A549 (cell line): Measurements from ENCODE around the gene SERINC5.
"Not testable (repeated sequence)": the region's sequence is repeated elsewhere in the genome, so short reads cannot be mapped to it uniquely, and the experiment has no call there.

ENCODE experiments used
- EP300 ChIP-seq, 2 experiments: fragments of >200 bp; sonication (Bioruptor Twin); formaldehyde crosslinking; IDR thresholded peaks; 2 replicates in 1 of 2; 3 replicates in 1 of 2; pipeline ENCODE4 v1.6.1; 2016 to 2017
- HOXA7 ChIP-seq: fragments of 250-450 bp; sonication (Bioruptor Pico); IDR thresholded peaks from 2 replicates; pipeline ENCODE4 v1.5.0; 2020; ENCODE audit warnings: mild to moderate bottlenecking, moderate library complexity
- POLR2A ChIP-seq: IDR thresholded peaks from 2 replicates; pipeline ENCODE4 v1.6.1; 2012; ENCODE audit warnings: mild to moderate bottlenecking, low read length

GRCh38 chr5:80301342-80301741 lies 45.5 kb upstream of the SERINC5 start:
- TF ChIP-seq POLR2A; EP300 (IDR thresholded peaks at IDR 0.05); HOXA7 (CRISPR knock-in tag): not testable (repeated sequence)
